Measurements from ENCODE around the gene SFTPB.
"Not testable (repeated sequence)": the region's sequence is repeated elsewhere in the genome, so short reads cannot be mapped to it uniquely, and the experiment has no call there.

Gene SFTPB

GRCh38 chr2:85663594-85664565 lies 4.1 kb downstream of the SFTPB start:
- Mint-ChIP-seq H3K27me3 (peaks cover 2% of the 10 kb centered on the region), H3K27ac (no peak overlapping the region), H3K4me1 (ENCODE audit: low read depth) (peaks cover 29% of the 10 kb centered on the region), H3K9me3 (no peaks in the 10 kb centered on the region), H3K4me3 (no peak overlapping the region), H3K36me3 (ENCODE audit: low read depth) (peaks cover 8% of the 10 kb centered on the region)
- intact Hi-C loops (cut with micrococcal nuclease), result no loop called here

- Mint-ChIP-seq H3K27ac (no peak overlapping the region), H3K4me3 (no peak overlapping the region), H3K4me1 (ENCODE audit: low read depth) (peaks cover 20% of the 10 kb centered on the region), H3K9me3 (no peaks in the 10 kb centered on the region), H3K27me3 (peaks cover 2% of the 10 kb centered on the region), H3K36me3 (ENCODE audit: low read depth) (peaks cover 17% of the 10 kb centered on the region)
- intact Hi-C loops (cut with micrococcal nuclease), result no loop called here
Observed at GRCh38 chr2:85662899-85663593, 5.0 kb downstream of the SFTPB start.

GRCh38 chr2:85661139-85661858 lies 6.7 kb downstream of the SFTPB start:
- peaks cover 33% of the 10 kb centered on the region for H3K36me3 Mint-ChIP-seq (ENCODE audit: low read depth)
- no peaks in the 10 kb centered on the region for H3K27me3 Mint-ChIP-seq
- no peaks in the 10 kb centered on the region for H3K9me3 Mint-ChIP-seq
- H3K4me1 Mint-ChIP-seq (ENCODE audit: low read depth), result peaks cover 8% of the 10 kb centered on the region
- intact Hi-C loops (cut with micrococcal nuclease), result no loop called here
- H3K27ac Mint-ChIP-seq, result no peak overlapping the region
- H3K4me3 Mint-ChIP-seq, result no peak overlapping the region

GRCh38 chr2:85660725-85661124 lies 7.3 kb downstream of the SFTPB start:
- Mint-ChIP-seq H3K4me3 (no peak overlapping the region), H3K4me1 (ENCODE audit: low read depth) (peaks cover 2% of the 10 kb centered on the region), H3K27ac (no peak overlapping the region), H3K36me3 (ENCODE audit: low read depth) (peaks cover 39% of the 10 kb centered on the region), H3K9me3 (no peaks in the 10 kb centered on the region), H3K27me3 (no peaks in the 10 kb centered on the region)
- intact Hi-C loops (cut with micrococcal nuclease), result no loop called here

- H3K4me3 Mint-ChIP-seq; H3K27me3 Mint-ChIP-seq; H3K4me1 Mint-ChIP-seq (ENCODE audit: low read depth); intact Hi-C loops (cut with micrococcal nuclease); H3K9me3 Mint-ChIP-seq; H3K27ac Mint-ChIP-seq: not testable (repeated sequence)
- peaks cover 40% of the 10 kb centered on the region for H3K36me3 Mint-ChIP-seq (ENCODE audit: low read depth)
Observed at GRCh38 chr2:85660301-85660700, 7.7 kb downstream of the SFTPB start.

- H3K27ac Mint-ChIP-seq, result no peak overlapping the region
- intact Hi-C loops (cut with micrococcal nuclease), result no loop called here
- H3K4me3 Mint-ChIP-seq, result no peak overlapping the region
- H3K9me3 Mint-ChIP-seq, result no peaks in the 10 kb centered on the region
- no peaks in the 10 kb centered on the region for H3K27me3 Mint-ChIP-seq
- H3K4me1 Mint-ChIP-seq (ENCODE audit: low read depth), result no peaks in the 10 kb centered on the region
- H3K36me3 Mint-ChIP-seq (ENCODE audit: low read depth), result peaks cover 45% of the 10 kb centered on the region
Observed at GRCh38 chr2:85659324-85659981, 8.5 kb downstream of the SFTPB start.

GRCh38 chr2:85657399-85657798 lies 10.6 kb downstream of the SFTPB start:
- H3K27ac Mint-ChIP-seq; H3K9me3 Mint-ChIP-seq; H3K27me3 Mint-ChIP-seq; H3K4me3 Mint-ChIP-seq; H3K4me1 Mint-ChIP-seq (ENCODE audit: low read depth); intact Hi-C loops (cut with micrococcal nuclease): not testable (repeated sequence)
- H3K36me3 Mint-ChIP-seq (ENCODE audit: low read depth), result peaks cover 65% of the 10 kb centered on the region

GRCh38 chr2:85656468-85656867 lies 11.5 kb downstream of the SFTPB start:
- Mint-ChIP-seq H3K27me3 (no peaks in the 10 kb centered on the region), H3K4me1 (ENCODE audit: low read depth) (peaks cover 6% of the 10 kb centered on the region), H3K27ac (no peak overlapping the region), H3K4me3 (no peak overlapping the region), H3K36me3 (ENCODE audit: low read depth) (peaks cover 74% of the 10 kb centered on the region), H3K9me3 (no peaks in the 10 kb centered on the region)
- intact Hi-C loops (cut with micrococcal nuclease), result no loop called here

- Mint-ChIP-seq H3K27me3 (no peaks in the 10 kb centered on the region), H3K4me1 (ENCODE audit: low read depth) (peaks cover 6% of the 10 kb centered on the region), H3K27ac (no peak overlapping the region), H3K4me3 (no peak overlapping the region), H3K36me3 (ENCODE audit: low read depth) (peaks cover 79% of the 10 kb centered on the region), H3K9me3 (no peaks in the 10 kb centered on the region)
- intact Hi-C loops (cut with micrococcal nuclease), result no loop called here
Observed at GRCh38 chr2:85655961-85656417, 12.0 kb downstream of the SFTPB start.

GRCh38 chr2:85653996-85654395 lies 14.0 kb downstream of the SFTPB start:
- Mint-ChIP-seq H3K9me3 (no peaks in the 10 kb centered on the region), H3K27ac (no peak overlapping the region), H3K27me3 (no peaks in the 10 kb centered on the region), H3K36me3 (ENCODE audit: low read depth) (peaks cover 92% of the 10 kb centered on the region), H3K4me1 (ENCODE audit: low read depth) (peaks cover 6% of the 10 kb centered on the region), H3K4me3 (no peak overlapping the region)
- intact Hi-C loops (cut with micrococcal nuclease), result no loop called here

- intact Hi-C loops (cut with micrococcal nuclease), result no loop called here
- peaks cover 18% of the 10 kb centered on the region for H3K4me1 Mint-ChIP-seq (ENCODE audit: low read depth)
- H3K4me3 Mint-ChIP-seq, result no peak overlapping the region
- peaks cover 92% of the 10 kb centered on the region for H3K36me3 Mint-ChIP-seq (ENCODE audit: low read depth)
- H3K9me3 Mint-ChIP-seq, result no peaks in the 10 kb centered on the region
- no peaks in the 10 kb centered on the region for H3K27me3 Mint-ChIP-seq
- H3K27ac Mint-ChIP-seq, result no peak overlapping the region
Observed at GRCh38 chr2:85652056-85652455, 15.9 kb downstream of the SFTPB start.

- H3K36me3 Mint-ChIP-seq (ENCODE audit: low read depth), result peaks cover 93% of the 10 kb centered on the region
- intact Hi-C loops (cut with micrococcal nuclease), result no loop called here
- H3K27me3 Mint-ChIP-seq, result no peaks in the 10 kb centered on the region
- no peaks in the 10 kb centered on the region for H3K9me3 Mint-ChIP-seq
- peaks cover 18% of the 10 kb centered on the region for H3K4me1 Mint-ChIP-seq (ENCODE audit: low read depth)
- H3K4me3 Mint-ChIP-seq, result no peak overlapping the region
- H3K27ac Mint-ChIP-seq, result no peak overlapping the region
Observed at GRCh38 chr2:85651097-85651496, 16.9 kb downstream of the SFTPB start.

- intact Hi-C loops (cut with micrococcal nuclease), result no loop called here
- Mint-ChIP-seq H3K27me3 (no peaks in the 10 kb centered on the region), H3K27ac (no peak overlapping the region), H3K9me3 (no peaks in the 10 kb centered on the region), H3K4me3 (no peak overlapping the region), H3K4me1 (ENCODE audit: low read depth) (peaks cover 18% of the 10 kb centered on the region), H3K36me3 (ENCODE audit: low read depth) (peaks cover 95% of the 10 kb centered on the region)
Observed at GRCh38 chr2:85650456-85650855, 17.5 kb downstream of the SFTPB start.

Data from dendritic cell treated with granulocyte-macrophage colony-stimulating factor and Interleukin-4, amounts not matched to agents 40 ng/mL and 50 ng/mL, for 4 days (primary cell).